GM19395 (cell line): ENCODE results near the gene INVS.
A peak's percentile ranks its signal among the peaks of the same experiment; 100 is the strongest.
"Not testable (repeated sequence)": the region's sequence is repeated elsewhere in the genome, so short reads cannot be mapped to it uniquely, and the experiment has no call there.

Experiments
- ATAC-seq: cut with Tn5 transposase; IDR thresholded peaks from one replicate; pipeline ENCODE4 v1.9.1; 2021; ENCODE audit warnings: mild to moderate bottlenecking, moderate library complexity; ENCODE audit not compliant: unreplicated experiment

Gene INVS

DNA sequence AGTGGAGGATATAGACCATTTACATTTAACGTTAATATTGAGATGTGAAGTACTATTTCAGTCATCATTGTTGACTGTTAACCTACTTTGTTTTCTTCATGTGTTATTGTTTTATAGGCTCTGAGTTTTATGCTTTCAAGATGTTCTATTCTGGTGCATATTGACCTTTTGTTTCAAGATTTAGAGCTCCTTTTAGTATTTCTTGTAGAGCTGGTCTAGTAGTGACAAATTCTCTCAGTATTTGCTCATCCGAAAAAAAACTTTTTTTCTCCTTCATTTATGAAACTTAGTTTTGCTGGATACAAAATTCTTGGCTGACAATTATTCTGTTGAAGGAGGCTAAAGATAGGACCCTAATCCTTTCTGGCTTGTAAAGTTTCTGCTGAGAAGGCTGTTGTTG lies 91.3 kb downstream of the INVS start:
- no peak for ATAC-seq

DNA sequence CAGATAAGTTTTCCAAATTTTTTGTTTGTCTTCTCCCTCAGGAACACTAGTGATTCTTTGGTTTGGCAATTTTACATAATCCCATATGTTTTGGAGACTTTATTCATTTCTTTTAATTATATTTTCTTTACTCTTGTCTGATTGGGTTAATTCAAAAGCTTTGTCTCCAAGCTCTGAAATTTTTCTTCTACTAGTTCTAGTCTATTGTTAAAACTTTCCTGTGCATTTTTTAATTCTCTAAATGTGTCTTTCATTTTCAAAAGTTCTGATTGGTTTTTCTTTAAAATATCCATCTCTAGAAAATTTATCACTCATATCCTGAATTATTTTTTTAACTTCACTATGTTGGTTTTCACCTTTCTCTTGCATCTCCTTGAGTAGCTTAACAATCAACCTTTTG lies 92.2 kb downstream of the INVS start:
- ATAC-seq: no peak

DNA sequence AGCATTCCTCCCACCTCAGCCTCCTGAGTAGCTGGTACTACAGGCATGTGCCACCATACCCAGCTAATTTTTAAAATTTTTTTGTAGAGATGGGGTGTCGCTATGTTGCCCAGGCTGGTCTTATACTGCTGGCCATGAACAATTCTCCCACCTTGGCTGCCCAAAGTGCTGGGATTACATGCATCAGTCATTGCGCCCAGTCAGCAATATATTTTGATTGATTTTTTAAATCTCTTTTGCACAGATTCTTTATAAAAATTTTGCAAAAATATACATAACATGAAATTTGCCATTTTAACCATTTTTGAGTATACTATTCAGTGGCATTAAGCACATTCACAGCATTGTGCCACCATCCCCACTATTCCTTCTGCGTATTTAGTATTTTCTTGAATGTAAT lies 94.0 kb downstream of the INVS start:
- ATAC-seq: no peak

DNA sequence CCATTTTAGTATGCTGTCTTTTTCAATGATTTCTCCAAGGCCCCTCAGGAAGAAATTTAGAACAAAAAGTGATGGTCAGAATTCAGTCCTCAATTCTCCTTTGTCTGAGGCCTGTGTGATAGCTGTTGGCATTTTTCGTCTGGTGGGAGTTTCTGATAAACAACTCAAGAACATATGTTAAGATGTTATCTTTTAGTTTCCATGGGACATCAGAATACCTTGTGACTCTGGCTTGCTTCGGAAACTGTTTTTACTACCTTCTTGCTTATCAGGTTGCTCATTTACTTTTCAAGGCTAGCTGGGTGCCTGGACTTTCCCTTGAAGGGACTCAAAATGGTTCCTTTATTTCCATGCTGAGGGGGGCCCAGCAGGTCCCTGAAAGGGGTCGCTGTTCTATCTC lies 97.2 kb downstream of the INVS start:
- no peak for ATAC-seq

DNA sequence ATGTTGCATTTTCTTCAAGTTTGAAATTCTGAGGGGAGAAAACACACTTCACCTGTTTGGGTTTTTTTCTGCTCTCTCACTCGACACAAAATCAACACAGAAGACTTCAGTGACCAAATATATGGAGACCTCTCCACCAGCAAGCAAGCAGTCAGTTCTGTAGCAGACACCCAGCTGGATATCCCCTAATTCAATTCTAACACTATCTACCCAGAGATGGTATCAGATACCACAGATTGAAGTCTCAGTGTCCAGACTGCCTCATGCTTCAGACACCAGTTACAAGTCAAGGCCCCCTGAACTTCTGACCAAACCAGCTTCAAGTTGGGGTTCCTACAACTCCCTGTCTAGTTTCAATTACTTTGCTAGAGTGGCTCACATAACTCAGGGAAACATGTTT lies 97.8 kb downstream of the INVS start:
- no peak for ATAC-seq

DNA sequence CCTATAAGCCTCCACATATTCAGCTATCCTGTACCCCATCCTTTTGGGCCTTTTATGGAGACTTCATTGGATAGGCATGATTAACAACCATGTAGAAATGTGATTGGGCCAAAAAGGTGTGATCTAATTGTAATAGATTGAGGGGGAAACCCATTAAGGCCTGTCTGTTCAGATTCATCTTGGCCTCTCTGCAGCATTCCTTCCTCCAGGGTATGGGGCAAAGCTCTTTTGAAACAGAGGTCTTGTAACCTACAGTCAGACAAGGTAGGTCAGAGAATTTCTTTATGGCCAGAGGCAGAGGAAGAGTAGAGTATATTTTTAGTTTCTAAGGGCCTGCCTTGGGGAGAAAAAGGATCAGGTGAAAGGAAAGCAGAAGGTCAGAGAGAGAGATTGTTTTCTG lies 98.5 kb downstream of the INVS start:
- ATAC-seq: no peak

DNA sequence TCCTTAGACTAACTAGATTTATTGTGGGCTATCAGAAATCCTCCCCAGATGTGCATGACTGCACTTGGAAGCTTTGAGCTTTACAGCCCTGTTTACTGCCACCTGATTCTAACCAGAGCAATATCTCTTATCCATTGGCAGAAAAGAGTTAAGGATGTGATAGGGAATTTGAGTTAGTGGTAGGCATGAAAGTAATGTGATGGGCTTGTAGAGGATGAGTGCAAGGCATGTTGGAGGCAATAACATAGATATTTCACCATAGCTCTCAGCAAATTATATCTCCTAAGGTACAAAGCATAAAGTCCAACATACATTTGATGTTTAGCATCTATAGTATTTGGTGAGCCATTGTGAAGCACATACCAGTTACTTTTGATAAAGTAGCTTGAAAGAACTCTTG lies 103.8 kb downstream of the INVS start:
- ATAC-seq: no peak

DNA sequence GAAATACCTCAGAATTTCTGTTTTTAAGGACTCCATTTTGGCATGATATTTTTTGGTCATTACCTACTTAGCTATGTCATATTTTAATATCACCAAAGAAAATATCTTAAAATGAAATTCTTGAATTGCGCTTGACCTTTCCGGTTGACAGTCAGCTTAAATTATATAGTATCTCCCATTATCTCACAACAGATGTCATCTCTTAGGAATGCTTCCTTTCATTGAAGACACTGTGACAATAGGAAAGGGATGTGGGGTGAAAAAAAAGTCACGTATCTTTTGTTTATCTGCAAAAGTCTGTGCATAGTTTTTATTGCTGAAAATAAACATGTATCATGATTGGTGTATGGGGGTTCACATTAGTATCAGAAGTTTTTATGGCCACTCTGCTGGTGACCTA lies 105.8 kb downstream of the INVS start:
- no peak for ATAC-seq

DNA sequence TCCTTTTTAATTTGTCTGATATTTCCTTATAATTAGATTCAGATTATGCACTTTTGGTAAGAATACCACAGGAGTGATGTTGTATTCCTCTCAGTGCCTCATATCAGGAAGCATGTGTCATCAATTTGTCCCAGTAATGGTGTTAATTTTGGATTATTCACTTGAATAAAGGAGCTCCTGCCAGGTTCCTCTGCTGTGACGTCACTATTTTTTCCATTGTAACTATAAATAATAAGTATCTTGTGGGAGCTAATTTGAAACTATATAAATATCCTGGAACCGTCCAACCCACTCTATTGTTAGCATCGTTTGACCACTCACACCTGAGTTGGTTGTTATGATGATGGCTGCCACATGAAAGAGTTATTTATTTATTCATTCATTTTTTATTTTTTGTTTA lies 107.9 kb downstream of the INVS start:
- ATAC-seq: no peak

DNA sequence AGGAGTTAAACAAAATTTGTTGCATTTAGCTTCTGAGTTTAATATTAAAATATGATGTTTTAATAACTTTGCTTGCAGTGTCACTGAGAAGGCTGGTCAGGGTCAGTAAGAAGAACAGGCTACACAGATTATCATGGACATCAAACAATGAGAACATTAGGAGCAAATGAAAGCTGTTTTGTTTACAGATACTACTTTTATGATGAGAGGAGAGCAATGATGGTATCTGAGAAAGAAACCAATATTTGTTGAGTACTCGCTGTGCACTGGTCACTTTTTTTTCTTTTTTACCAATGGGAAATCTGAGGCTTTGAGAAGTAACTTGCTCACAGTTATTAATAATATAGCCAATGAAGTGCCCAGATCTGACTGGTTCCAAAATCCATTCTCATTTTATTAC lies 109.6 kb downstream of the INVS start:
- ATAC-seq: no peak

DNA sequence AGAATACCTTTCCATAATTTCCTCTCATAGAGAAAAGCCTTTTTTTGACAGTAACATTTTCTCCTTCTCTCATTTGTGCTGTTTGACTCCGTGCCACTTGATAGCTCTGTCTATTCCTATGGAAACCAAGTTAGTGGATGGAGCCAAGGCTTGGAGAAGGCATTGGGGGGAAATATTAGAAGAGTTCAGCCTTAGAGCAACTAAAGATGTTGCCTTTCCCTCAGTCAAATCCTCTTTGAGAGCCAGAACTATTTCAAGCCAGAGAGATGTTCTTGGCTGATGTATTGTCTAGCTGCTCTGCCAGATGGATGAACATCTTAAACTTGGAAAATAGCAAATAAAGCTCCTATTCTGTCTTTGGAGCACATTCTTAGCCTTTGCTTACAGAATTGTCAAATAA lies 112.4 kb downstream of the INVS start:
- no peak for ATAC-seq

DNA sequence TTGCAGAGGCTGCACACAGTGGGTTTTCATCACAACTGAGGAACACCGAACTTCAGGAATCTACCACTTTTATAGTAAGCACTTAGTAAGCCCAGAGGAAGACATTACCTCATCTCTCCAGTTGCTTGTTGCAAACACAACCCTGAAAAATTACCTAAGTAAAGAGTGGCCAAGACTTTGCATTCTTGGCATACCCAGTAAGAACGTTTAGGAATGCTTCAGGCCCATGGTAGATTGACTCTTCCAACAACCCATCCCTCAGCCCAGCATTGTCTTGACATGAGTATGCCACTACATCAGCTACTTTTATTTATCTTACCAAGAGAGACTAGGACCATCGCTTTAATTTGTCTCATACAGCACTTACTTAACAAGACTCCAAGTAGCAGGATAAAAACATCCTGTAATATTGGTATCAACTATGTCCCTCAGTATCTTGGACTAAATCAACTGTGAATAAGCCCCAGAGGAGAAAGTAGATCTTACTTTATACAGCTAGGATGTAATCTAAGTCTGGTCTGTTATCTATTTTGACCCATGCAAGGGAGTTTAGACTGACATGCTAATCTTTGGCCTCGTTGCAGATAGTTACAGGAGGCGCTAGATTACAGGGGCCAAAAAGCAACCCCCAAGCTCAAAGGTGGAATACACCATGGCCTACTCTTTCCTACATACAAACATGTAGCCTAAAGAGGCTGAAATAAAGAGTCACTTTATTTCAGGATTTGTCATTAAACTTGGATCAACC lies 114.9 kb downstream of the INVS start:
- no peak for ATAC-seq

DNA sequence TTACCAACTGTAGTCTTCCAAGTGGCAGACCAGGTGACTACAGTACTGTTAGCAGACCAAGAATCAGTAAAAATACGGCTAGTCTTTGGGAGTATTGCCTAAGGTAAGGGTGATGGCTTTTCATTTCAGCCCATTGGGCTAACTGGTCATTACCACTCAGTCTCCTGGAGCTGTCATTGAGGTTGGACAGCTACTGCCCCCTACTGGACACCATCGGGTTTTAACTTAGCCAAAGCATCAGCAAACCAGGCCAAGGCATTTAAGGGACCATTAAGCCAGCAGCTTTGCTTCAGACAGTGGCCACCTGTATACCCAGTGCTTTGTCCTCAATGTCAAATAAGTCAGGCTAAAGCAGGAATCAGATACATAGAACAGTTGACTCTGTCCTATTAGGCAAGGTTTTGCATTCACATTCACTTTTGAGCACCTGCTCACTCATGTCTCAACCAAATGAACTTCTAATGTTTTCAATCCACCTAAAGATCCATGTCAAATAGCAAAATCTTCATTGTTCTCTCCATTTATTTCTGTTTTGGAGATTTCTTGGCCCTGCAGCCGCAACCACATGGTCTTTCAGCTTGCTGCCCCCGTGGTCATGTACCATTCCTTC lies 117.2 kb downstream of the INVS start:
- peak; percentile 68 for ATAC-seq

DNA sequence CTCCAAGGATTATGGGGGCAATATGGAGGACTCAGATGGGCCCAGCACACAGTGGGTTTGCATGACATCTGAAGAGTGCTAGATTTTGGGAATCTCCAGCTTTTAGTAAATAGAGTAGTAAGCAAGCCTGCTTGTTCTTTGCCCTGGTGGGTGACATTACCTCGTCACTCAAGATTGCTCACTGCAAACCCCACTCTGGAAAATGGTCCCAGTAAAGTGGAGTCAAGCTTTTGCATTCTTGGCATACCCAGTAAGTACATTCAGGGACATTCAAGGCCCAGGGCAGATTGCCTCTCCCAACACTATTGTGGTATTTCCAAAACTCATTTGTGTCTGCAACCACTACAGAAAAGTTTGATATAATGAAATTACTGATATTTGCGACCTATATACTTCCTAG lies 118.5 kb downstream of the INVS start:
- ATAC-seq: no peak

DNA sequence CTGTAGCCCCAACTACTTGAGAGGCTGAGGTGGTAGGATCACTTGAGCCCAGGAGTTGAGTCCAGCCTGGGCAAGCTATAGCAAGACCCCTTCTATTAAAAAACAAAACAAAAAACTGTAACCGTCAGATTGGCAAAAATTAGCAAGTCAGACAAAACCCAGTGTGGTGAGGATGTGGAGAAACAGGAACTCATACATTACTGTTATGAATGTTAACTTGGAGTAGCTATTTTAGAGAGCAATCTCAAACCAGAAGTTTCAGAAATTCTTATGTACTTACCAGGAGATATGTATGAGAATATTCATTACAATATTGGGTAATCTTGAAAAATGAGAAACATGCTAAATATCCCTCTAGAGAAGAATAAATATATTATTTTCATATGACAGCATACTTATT lies 120.3 kb downstream of the INVS start:
- peak; percentile 71 for ATAC-seq

DNA sequence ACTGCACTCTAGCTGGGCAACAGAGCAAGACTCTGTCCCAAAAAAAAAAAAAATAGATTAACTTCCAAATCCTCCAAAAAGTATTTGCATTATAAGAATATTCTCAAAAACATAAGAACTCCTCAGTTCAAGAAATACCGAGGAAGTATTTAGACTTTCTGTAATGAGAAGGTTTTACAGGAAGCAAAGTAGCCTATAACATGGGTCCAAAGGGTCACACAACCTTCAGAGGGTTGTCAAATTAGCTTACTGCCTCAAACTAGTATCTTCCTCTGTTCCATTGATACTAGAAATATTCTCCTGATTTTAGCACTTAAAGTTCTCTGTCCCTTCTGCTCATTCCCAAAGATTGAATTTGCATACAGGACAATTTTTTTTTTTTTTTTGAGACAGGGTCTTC lies 121.9 kb downstream of the INVS start:
- ATAC-seq: no peak

DNA sequence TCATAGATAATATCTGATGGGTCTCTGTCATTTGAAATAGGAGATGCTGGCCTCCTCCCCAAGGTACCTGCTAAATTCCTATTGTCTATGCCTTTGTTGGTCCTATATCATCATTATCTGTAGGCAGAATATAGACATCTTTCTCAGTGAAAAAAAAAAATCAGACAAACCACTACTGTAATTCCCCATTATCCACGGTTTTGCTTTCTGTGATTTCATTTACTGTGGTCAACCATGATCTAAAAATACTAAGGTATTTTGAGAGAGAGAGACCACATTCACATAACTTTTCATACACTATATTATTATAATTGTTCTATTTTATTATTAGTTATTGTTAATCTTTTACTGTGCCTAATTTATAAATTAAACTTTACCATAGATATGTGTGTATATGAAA lies 122.5 kb downstream of the INVS start:
- no peak for ATAC-seq

DNA sequence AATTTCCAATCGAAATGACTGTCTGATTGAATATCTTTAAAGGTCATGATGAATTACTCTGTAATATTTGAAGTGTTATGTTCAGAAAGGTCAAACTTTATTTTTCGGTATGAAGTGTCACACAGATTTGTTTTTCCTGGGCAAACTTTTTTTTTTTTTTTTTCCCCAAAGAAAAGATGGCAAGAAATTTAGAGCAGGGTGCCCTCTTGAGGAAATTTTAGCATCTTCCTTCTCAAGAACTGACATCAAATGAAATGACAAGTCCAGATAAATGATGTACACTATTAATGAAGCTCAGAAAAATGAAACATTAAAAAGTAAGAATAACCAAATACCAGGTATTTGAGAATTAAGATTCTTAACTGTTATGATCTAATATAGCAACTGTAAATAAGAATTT lies 123.6 kb downstream of the INVS start:
- ATAC-seq: no peak

DNA sequence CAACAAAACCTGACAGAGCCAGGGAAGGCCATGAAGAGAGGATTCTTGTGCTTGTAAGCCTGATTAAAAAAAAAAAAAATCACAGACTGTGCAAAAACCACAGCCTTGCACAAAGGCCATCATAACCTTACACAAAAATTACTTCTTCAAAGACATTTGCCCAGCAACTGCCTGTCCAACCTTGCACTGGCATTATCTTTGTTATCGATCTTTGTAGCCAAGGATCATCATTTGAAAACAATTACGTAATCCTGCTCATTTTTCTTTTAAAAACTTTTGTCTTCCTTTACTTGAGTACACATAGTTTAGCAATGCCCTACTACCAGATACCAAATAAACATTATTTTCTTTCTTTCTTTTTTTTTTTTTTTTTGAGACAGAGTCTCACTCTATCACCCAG lies 128.6 kb downstream of the INVS start:
- no peak for ATAC-seq

DNA sequence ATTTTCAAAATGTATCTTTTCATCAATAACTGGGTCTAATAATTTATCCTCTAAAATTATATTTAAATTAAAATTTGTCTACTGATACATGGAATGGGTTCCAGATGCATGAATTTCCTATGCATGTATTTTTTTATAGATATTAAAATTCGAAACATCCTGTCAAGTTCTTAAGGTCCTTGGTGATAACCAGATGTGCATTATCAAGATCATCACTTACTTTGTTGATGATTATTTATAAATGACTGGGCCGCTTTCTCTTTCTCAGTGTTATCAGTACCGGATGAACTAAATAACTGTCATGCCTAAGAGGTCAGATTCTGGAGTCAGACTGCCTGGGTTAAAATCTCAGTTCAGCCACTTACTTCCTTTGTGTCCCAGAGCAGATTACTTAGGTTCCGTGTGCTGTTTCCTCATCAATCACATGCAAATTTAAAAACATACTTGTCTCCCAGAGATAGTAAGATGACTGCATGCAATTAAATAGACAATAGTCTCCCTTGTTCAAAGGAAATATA lies 129.4 kb downstream of the INVS start:
- ATAC-seq: no peak

DNA sequence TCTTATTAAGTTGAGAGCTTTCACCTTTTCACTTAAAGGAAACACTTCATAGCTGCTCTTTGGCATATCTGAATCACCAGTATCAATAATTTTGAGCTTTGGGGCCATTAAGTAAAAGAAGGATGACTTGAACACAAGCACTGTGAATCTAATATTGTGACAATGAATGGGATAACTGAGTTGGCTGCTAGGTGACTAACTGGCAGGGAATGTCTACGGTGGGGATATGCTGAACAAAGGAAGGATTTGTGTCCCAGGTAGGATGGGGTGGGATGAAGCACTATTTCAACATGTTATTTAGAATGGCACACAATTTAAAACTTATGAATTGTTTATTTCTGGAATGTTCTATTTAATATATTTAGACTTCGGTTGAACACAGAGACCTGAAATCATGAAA lies 130.1 kb downstream of the INVS start:
- no peak for ATAC-seq

DNA sequence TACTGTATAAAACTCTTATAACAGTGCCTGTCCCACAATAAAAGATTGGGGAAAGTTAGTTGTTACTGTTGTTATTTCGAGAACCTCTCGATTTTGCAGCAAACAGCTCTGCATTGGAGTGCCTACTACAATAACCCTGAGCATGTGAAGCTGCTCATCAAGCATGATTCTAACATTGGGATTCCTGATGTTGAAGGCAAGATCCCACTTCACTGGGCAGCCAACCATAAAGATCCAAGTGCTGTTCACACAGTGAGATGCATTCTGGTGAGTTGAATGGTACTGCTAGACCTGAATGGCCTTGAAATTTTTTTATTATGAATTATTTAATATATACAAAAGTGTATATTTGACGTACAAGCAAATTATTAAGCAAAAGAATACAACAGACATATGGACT lies 130.5 kb downstream of the INVS start:
- no peak for ATAC-seq

DNA sequence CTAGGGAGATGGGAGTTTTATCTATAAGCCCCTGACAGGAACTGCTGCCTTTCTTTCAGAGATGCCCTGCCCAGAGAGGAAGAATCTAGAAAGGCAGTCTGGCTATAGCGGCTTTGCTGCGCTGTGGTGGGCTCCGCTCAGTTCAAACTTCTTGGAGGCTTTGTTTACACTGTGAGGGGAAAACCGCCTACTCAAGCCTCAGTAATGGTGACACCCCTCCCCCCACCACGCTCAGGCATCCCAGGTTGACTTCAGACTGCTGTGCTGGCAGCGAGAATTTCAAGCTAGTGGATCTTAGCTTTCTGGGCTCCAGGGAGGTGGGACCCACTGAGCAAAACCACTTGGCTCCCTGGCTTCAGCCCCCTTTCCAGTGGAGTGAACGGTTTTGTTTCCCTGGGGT lies 137.9 kb downstream of the INVS start:
- ATAC-seq: not testable (repeated sequence)
